RPMI7951 (cell line): ENCODE measurements around the gene GBGT1. TPM values are rescaled to one million over a fixed set of nuclear protein-coding genes. Genes with fewer than 3 reads are reported as not detected.

Experiments used
- DNase-seq: peaks from one replicate; pipeline ENCODE4 v3.0.0-alpha.2; 2012; ENCODE audit warnings: low read depth
- total RNA-seq: library from RNA; depleted of rRNA; stranded (reverse); fragments of >200 nt; shearing (Covaris generic); gene quantifications from 2 replicates; pipeline ENCODE4 v1.2.3, GENCODE V29; 2014

Gene GBGT1
- total RNA-seq, 1 experiment from 2014 or later = 1.3 TPM

GRCh38 chr9:133162861-133163503, 732 bp downstream of the GBGT1 start:
- DNase-seq = no peak

GRCh38 chr9:133161547-133161950, 2.2 kb downstream of the GBGT1 start:
- no peak for DNase-seq

GRCh38 chr9:133160742-133161546, 2.8 kb downstream of the GBGT1 start:
- DNase-seq = peak; percentile 58

GRCh38 chr9:133158695-133159094, 5.0 kb downstream of the GBGT1 start:
- no peak for DNase-seq

GRCh38 chr9:133155156-133155555, 8.6 kb downstream of the GBGT1 start:
- no peak for DNase-seq

GRCh38 chr9:133154097-133154989, 9.4 kb downstream of the GBGT1 start:
- DNase-seq = no peak

- DNase-seq = no peak
These were observed 10.3 kb downstream of the GBGT1 start for GRCh38 chr9:133153227-133154096.

- no peak for DNase-seq
These were observed 11.9 kb downstream of the GBGT1 start for GRCh38 chr9:133151601-133152525.

GRCh38 chr9:133151041-133151440, 12.7 kb downstream of the GBGT1 start:
- no peak for DNase-seq

- DNase-seq = peak; percentile 85
These were observed 14.3 kb downstream of the GBGT1 start for GRCh38 chr9:133149130-133150015.

GRCh38 chr9:133148199-133149129, 15.2 kb downstream of the GBGT1 start:
- peak; percentile 29 for DNase-seq

GRCh38 chr9:133147412-133148198, 16.1 kb downstream of the GBGT1 start:
- DNase-seq = peak; percentile 37

GRCh38 chr9:133146746-133147411, 16.8 kb downstream of the GBGT1 start:
- no peak for DNase-seq

GRCh38 chr9:133144904-133145851, 18.5 kb downstream of the GBGT1 start:
- no peak for DNase-seq

- peak; percentile 72 for DNase-seq
These were observed 19.4 kb downstream of the GBGT1 start for GRCh38 chr9:133144142-133144903.
